GM19463 (cell line): ENCODE data around the gene ITSN1.
"Not testable (repeated sequence)": the region's sequence is repeated elsewhere in the genome, so short reads cannot be mapped to it uniquely, and the experiment has no call there.

Experiments
- ATAC-seq: cut with Tn5 transposase; IDR thresholded peaks from one replicate; pipeline ENCODE4 v1.9.1; 2021; ENCODE audit warnings: mild to moderate bottlenecking, moderate library complexity; ENCODE audit not compliant: unreplicated experiment

The ITSN1 gene

DNA sequence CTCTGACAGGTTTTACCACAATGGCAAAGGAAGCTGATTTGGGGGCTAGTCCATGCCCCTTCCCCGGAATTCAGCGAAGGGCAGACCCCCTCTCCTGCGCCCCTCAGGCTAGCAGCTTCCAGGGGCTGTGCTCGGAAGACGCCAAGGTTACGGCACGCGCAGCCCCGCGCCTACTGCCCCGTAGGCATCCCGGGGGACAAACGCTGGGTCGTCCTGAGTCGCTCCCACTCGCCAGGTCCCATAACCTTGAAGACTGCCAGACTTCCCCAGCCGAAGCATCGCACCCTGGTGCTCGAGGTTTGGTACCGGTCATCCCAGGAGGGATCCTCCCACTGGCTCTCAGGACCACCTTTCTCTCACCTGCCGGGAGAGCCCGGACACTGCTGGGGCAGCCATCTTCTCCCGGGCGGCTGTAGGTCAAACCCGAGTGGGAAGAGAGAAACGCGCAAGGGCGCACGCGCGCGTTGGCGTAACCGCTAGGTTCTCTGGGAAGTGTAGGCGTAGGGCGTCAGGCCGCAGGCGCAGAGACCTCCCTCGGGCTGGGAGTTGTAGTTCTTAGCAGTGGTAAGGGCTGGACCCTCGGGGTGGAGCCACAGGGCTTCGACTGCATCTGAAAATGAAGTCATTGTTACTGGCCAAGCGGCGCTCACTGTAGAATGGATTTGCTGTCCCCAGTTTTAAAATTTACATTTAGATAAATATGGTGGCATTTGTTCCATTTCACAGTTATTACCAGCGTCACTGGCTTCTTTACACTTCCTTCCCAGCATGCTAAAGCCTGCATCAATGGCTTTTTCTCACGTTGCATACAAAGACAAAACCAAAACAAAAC lies 273.3 kb downstream of the ITSN1 start, which contains the start of gene ATP5PO:
Gene ATP5PO, minus strand, starts transcription at position 437 of the 832 bp plus-strand sequence. Its CDS starts 41 bp downstream, at position 396.
- ATAC-seq: peak; percentile 99

DNA sequence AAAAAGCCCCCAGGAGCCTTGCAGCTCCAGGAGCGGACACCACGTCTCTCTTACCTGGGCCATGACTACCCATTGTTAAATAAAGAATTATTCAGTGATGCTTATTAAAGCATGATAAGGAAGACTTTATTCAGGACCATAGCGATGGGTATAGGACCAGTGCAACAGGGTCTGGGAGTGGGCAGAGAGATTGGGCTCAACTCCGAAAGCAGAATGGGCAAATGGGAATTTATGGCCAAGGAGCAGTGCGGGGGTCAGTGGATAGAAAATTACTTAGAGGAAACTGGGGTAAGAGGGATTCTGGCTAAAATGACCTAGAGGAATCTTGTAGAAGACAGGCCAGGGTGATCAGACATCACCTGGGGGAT lies 273.9 kb downstream of the ITSN1 start:
- no peak for ATAC-seq

DNA sequence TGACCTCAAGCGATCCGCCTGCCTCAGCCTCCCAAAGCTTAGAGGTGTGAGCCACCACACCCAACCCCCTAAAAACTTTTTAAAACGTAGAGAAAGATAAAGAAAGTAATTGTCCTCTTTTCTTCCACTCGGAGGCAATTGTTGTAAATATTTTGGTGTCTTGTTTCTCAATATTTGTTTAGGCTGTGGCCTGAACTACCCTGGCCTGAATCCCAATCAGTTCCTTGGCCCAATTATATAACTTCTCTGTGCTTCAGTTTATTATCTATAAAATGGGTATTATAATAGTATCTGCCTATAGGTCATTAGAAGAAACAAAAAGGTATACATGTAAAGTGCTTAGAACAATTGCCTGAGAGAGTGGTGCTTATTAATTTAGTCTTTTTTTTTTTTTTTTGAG lies 275.1 kb downstream of the ITSN1 start:
- ATAC-seq: no peak

DNA sequence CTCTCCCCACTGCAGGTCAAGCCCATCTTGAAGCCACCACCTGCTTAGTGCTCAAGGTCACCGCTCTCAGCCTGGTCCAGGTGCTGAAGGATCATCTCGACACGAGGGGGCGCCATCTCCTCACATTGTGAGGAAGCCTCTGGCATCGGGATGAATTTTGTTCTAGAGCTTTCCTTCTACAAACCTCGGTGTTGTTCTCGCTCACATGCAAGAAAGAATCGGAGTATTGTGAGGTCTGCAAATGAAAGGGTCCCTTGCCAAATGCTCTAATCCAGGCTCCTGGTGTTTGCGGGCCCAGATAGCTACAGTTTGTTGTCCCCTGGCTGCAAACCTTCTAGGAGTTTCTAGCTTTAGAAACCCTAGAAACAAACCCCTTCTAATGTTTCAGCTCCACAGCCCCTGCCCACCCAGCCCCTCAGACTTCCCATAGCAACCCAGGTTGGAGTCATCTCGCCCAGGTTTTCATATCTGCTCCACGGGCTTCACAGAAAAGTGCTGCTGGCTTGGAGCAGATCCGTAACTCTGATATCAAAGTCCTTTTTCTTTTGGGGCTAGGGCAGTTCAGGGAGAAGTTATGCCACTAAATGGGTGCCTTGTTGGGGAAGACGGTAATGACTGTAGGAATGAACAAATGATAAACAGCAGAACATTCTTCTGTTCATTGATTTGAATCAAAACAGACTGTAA lies 281.9 kb downstream of the ITSN1 start:
- ATAC-seq: peak; percentile 84

DNA sequence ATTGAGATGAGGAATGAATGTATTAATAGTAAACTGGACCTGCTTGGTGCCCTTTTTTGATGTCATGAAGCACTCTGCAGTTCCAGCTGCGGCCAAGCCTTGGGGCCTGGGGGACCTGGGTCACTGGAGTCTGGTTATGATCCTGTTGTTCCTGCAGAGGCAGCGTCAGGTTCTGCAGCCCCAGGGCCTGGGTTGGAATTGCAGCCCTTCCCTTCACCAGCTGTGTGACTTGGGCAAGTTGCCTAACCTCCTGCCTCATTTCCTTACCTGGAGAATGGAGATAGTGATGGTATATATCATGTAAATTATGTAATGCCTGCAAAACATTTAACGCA lies 282.4 kb downstream of the ITSN1 start:
- ATAC-seq: no peak

DNA sequence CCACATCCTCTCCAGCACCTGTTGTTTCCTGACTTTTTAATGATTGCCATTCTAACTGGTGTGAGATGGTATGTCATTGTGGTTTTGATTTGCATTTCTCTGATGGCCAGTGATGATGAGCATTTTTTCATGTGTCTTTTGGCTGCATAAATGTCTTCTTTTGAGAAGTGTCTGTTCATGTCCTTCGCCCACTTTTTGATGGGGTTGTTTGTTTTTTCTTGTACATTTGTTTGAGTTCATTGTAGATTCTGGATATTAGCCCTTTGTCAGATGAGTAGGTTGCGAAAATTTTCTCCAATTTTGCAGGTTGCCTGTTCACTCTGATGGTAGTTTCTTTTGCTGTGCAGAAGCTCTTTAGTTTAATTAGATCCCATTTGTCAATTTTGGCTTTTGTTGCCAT lies 283.9 kb downstream of the ITSN1 start:
- not testable (repeated sequence) for ATAC-seq

DNA sequence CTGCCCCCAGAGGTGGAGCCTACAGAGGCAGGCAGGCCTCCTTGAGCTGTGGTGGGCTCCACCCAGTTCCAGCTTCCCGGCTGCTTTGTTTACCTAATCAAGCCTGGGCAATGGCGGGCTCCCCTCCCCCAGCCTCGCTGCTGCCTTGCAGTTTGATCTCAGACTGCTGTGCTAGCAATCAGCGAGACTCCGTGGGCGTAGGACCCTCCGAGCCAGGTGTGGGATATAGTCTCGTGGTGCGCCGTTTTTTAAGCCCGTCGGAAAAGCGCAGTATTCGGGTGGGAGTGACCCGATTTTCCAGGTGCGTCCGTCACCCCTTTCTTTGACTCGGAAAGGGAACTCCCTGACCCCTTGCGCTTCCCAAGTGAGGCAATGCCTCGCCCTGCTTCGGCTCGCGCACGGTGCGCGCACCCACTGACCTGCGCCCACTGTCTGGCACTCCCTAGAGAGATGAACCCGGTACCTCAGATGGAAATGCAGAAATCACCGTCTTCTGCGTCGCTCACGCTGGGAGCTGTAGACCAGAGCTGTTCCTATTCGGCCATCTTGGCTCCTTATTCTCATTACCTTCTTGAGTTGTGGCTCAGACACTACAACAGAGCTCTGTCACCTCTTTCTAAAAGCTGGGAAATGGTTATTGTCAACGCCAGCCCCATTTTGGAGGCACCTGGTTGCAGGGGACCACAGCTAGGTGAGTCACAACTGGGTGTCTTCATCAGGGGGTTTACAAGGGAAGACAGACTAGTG lies 288.9 kb downstream of the ITSN1 start:
- ATAC-seq: not testable (repeated sequence)

DNA sequence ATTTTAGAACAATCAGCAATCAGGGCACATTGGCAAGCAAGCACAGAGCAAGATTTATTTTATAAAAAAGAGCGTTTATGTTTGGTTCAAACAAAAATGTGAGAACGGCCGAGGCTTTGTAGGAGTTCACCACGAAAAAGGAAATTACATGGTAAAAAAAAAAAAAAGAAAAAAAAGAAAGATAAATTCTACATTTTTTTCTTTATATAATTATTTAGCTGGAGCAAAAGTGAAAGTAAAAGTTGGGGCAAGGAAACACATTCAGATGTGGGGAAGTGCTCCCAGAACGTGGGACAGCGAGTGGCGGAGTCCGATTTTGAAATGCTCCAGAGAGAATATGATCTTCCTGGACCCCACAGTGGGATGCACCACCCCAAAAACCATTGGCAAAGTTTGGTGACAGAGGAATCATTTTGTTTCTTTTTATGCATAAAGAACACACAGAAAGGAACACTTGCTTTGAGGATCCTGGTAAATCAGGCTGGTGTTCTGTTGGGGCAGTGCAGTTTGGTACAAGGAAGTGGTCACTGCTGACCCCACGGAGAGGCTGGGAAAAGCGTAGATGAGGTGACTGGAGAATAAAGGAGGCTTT lies 289.6 kb downstream of the ITSN1 start:
- no peak for ATAC-seq

DNA sequence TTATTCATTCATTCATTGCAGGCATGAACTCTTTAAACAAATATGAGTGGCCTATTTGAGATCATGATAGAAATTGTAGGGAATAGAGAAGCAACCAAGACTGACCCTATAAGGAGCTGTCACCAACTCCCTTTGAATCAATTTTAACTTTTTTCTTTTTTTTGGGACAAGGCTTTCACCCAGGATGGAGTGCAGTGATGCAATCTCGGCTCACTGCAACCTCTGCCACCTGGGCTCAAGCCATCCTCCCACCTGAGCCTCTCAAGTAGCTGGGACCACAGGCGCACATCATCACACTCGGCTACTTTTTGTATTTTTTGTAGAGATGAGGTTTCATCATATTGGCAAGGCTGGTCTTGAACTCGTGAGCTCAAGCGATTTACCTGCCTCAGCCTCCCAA lies 290.4 kb downstream of the ITSN1 start:
- no peak for ATAC-seq

DNA sequence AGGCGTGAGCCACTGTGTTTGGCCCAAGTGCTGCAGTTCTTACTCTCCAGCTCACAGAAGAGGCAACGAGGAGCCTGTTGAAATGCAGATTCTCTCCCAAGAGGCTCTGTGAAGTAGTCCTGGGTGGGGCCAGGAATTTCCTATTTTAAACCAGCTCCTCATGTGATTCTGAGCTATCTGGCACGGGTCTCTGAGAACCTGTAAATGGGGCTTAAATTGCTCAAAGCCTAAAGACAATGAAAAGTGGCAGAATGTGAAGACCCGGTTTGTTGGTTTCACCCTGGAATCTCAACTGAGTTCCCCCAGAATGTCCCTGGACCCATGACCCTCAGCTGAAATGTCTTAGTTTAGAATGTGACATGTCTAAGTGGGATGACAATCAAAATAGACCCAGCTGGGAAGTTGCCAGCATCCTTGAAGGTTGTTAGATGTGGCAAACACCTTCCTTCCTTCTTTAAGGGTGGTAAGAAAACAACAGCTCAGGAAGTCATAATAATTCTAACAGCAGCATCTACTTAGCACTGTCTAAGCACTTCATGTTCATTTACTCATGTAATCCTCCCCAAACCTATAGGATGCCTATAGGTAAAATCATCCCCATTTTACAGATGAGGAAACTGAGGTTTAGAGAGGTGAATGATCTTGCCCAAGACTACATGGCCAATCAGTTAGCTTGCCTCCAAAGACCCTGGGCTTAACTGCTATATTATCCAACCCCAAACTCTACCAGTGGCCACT lies 294.2 kb downstream of the ITSN1 start:
- no peak for ATAC-seq

DNA sequence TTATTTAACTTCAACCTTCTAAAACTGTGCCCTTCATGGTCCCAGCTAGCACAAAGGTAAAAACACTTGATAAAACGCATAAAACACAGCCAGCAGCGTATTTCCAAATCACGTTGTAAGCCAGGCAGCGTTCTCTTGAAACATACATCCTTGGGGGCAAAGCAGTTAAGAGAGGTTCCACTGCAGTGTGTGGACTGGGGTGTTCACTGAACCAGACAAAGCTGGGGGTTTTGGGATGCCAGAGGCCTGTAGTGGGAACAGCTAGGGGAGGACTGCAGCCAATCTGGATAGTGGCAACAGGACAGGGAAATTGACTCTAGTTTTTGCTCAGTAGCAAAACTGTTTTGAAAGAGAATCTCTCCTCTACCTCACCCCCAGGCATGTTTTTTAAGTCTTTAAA lies 294.8 kb downstream of the ITSN1 start:
- no peak for ATAC-seq

DNA sequence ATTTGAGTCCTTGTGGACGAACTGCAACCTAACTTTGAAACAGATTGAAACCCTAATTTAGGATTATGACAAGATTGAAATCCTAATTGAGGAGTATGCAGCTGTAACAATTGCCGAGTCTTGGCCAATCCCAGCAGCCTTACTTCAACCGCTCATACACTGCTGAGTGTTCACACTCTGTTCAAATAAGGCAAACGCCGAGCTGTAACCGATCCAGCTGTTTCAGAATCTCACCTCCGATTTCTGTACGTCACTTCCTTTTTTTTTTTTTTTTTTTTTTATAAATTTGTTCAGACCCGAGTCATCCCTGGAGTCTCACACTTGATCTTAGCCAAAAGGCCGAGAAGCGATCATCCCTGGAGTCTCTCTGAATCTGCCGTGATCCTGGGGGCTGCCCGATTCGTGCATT lies 295.6 kb downstream of the ITSN1 start:
- ATAC-seq: no peak

DNA sequence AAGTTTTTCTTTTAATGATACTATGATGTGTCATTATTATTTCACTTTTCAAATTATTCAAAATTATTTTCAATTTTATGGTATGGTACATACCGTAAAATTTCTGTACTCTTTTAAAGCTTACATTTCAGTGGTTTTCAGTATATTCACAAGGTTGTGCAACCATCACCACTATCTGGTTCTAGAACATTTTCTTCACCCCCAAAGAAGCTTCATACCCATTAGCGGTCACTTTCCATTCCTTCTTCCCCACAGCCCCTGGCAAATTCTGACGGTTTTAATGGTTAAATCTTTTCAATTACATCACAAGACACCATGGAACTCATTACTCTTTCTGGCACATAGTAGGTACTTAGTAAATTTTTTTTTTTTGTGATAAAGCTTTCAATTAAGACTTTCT lies 296.1 kb downstream of the ITSN1 start:
- no peak for ATAC-seq

DNA sequence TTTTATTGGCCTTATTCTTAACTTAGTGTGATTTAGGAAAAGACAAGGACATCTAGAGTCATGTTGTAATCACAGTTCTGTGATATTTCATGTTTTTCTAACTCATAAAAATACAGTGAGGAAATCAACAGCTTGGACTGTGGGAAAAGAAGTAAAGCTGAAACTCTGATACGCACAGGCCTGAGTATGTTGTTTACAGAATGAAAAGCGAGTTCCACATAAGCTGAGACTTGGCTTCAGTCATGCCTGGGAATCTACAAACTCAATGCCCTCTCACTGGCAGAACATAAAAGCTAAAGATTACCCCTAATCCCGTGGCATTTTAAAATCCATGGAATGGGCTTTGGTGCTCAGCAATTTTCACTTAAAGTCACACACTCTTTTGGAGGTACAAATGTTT lies 296.9 kb downstream of the ITSN1 start:
- no peak for ATAC-seq

DNA sequence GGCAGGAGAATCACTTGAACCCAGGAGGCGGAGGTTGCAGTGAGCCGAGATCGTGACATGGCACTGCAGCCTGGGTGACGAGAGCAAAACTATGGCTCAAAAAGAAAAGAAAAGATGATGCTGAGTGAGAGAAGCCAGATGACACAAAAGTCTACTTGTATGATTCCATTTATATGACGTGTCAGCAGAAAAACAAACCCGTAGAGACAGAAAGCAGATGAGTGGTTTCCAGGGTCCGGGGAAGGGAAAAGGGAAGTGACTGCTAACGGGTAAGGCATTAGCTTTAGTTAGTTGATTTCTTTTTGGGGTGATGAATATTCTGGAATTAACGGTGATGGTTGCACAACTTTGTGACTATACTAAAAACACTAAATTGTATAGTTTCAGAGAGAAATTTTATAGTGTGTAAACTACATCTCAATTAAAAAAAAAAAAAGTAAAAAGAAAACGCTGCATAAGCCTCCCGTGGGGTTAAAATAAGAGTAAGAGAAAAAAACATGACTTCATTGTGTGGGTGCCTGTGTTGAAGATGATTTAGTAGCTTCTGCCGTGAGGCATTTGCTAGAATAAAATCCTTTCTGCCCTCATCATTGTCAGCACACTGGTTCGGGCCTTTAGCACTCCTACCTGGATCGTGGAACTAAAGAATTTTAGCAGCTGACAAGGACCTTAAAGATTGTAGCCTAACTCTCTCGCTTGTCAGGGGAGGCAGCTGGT lies 298.0 kb downstream of the ITSN1 start:
- no peak for ATAC-seq

DNA sequence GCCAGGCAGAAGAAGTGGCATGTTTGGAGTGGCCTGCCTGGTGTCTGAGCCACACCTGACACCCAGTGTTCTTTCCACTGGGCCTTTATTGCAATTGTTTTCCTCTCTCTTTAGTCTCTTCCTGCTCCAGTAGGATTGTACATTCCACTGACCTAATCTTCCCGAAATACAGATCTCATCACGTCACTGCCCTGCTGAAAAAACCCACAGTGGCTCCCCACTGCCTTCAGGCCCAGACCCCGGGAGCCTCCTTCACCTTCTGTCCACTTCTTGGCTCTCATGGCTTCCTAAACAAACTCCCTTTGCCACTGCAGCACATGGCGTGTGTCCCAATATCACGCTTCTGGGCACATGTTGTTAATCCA lies 298.6 kb downstream of the ITSN1 start:
- no peak for ATAC-seq

DNA sequence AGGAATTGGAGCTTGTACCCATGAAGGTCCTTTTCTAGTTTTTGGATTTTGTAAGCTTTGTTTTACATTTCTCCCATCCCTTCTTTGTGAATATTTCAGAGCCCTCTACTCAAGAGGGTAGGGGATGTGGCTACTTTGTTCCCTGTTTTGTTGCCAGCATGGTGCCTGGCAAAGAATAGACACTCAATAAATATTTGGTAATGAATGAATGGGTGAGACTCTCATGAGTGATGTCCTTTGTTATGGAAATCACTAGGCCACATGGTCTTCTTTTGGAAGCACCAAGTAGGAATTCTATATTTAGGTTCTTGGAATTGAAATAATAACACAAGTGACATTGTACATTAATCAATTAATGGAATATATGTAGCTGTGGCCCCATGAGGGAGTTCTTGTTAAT lies 300.1 kb downstream of the ITSN1 start:
- no peak for ATAC-seq

DNA sequence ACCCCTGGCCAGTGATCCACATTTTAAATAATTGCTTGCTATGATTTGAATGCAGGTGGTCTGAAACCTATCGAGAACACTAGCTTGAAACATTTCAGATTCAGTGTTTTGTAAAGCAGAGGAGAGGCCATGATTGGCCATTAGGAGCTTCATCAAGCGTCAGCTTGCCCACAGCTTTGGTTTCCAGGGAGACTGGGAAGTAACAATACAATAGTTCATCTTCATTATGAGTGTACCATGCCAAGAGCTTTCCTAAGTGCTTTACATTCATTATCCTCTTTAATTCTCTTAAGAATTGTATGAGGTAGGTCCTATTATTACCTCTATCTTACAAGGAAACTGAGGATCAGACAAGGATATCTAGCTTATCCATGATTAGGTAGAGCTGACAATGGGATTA lies 301.0 kb downstream of the ITSN1 start:
- no peak for ATAC-seq

DNA sequence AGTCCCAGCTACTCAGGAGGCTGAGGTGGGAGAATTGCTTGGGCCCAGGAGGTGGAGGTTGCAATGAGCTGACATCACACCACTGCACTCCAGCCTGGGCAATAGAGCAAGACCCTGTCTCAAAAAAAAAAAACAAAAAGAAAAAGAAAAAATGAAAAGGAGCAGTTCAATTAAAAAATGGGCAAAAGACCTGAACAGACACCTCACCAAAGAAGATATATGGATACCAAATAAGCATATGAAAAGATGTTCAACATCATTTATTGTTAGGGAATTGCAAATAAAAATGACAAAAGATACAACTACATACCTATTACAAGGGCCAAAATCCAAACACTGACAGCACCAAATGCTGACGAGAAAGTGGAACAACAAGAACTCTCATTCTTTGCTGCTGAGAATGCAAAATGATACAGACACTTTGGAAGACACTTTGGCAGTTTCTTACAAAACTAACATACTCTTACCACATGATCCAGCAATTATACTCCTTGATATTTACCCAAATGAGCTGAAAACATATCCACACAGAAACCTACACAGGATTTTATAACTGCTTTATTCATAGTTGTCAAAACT lies 302.0 kb downstream of the ITSN1 start:
- no peak for ATAC-seq
